ENCODE measurements around the gene MBP.

The MBP gene

DNA sequence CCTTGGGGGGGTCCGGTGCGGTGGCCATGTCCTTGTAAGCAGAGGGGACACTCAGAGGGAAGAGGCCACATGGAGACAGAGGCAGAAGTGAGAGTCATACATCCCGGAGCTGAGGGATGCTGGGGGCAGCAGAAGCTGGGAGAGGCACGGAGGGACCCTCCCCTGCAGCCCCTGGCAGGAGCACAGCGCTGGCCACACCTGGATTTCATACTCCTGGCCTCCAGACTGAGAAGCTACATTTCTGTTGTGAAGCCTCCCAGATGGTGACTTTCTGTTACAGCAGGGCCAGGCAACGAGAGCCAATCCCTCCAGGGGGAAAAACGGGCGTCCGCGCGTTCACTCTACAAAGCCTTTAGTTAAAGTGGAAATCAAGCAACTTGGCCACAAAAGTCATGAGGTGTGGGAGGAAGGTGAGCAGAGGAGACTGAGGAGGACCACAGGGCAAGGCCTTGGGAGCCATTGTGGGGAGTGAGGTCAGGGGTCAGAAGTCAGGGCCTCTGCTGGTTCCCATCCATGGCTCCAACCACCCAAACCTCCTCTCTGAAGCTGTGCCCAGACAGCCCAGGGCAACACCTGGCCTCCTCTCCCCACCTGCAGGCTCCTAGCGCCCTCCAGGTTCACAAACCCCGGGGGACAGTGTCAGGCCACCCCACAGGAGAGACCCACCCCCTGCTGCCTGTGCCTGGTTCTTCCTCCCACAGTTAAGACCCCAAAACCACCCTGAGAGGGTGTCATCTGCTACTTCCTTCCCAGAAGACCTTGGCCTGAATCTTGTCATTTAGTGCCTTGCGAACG lies 4.5 kb upstream of the MBP start:
- TF ChIP-seq FOXM1 (IDR thresholded peaks at IDR 0.05; ENCODE audit: borderline replicate concordance, low read depth): no peak
- TF ChIP-seq RAD21 (IDR thresholded peaks at IDR 0.05; ENCODE audit: low read depth): no peak
- TF ChIP-seq, protein P1, sequence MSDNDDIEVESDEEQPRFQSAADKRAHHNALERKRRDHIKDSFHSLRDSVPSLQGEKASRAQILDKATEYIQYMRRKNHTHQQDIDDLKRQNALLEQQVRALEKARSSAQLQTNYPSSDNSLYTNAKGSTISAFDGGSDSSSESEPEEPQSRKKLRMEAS (IDR thresholded peaks at IDR 0.05): no peak
- TF ChIP-seq CREB1 (IDR thresholded peaks at IDR 0.05; ENCODE audit: low read depth): no peak
- TF ChIP-seq, protein P2, sequence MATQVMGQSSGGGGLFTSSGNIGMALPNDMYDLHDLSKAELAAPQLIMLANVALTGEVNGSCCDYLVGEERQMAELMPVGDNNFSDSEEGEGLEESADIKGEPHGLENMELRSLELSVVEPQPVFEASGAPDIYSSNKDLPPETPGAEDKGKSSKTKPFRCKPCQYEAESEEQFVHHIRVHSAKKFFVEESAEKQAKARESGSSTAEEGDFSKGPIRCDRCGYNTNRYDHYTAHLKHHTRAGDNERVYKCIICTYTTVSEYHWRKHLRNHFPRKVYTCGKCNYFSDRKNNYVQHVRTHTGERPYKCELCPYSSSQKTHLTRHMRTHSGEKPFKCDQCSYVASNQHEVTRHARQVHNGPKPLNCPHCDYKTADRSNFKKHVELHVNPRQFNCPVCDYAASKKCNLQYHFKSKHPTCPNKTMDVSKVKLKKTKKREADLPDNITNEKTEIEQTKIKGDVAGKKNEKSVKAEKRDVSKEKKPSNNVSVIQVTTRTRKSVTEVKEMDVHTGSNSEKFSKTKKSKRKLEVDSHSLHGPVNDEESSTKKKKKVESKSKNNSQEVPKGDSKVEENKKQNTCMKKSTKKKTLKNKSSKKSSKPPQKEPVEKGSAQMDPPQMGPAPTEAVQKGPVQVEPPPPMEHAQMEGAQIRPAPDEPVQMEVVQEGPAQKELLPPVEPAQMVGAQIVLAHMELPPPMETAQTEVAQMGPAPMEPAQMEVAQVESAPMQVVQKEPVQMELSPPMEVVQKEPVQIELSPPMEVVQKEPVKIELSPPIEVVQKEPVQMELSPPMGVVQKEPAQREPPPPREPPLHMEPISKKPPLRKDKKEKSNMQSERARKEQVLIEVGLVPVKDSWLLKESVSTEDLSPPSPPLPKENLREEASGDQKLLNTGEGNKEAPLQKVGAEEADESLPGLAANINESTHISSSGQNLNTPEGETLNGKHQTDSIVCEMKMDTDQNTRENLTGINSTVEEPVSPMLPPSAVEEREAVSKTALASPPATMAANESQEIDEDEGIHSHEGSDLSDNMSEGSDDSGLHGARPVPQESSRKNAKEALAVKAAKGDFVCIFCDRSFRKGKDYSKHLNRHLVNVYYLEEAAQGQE (IDR thresholded peaks at IDR 0.05; ENCODE audit: low read depth): no peak

DNA sequence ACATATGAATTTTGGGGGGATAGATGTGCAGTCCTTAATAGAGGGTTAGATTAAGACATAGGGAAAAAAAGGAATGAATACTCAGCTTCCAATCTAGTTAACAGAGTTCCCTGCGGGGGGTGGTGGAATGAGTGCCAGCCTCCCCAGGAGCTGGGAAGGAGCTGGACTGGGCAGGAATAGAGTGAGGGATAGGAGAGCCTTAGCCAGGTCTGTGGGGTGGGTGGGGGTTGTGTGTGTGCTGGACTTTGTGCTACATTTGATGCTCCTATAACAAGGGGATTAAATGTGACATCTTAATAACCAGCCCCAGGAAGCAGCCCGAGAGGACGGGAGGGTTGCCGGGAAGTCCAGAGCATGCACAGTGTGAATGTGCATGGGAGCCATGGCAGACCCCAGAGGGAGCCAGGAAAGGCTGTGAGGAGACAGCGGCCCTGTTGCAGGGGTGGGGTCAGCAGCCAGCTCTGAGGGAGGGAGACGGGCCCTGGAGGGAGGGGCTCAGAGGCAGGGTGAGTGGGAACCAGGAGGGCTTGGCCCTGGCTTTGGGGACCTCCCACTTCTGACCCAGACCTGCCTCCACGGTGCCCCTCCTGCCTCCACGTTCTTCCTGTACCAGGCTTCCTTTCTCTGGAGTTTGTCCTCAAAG lies 3.6 kb upstream of the MBP start:
- TF ChIP-seq, protein P1 (IDR thresholded peaks at IDR 0.05): no peak
- TF ChIP-seq TAF1 (IDR thresholded peaks at IDR 0.05; ENCODE audit: low read depth): no peak
- TF ChIP-seq TEAD4 (IDR thresholded peaks at IDR 0.05): no peak
- TF ChIP-seq, protein P3, sequence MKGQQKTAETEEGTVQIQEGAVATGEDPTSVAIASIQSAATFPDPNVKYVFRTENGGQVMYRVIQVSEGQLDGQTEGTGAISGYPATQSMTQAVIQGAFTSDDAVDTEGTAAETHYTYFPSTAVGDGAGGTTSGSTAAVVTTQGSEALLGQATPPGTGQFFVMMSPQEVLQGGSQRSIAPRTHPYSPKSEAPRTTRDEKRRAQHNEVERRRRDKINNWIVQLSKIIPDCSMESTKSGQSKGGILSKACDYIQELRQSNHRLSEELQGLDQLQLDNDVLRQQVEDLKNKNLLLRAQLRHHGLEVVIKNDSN (IDR thresholded peaks at IDR 0.05): no peak
- TF ChIP-seq CREB1 (IDR thresholded peaks at IDR 0.05; ENCODE audit: low read depth): no peak
- TF ChIP-seq TCF12 (IDR thresholded peaks at IDR 0.05; ENCODE audit: low read depth): no peak
- TF ChIP-seq EP300 (IDR thresholded peaks at IDR 0.05; ENCODE audit: borderline replicate concordance): no peak
- TF ChIP-seq RAD21 (IDR thresholded peaks at IDR 0.05; ENCODE audit: low read depth): no peak
- TF ChIP-seq ZBTB7A (IDR thresholded peaks at IDR 0.05; ENCODE audit: low read depth): no peak
- no peak for TF ChIP-seq CEBPB (IDR thresholded peaks at IDR 0.05)
- TF ChIP-seq YY1 (IDR thresholded peaks at IDR 0.05; ENCODE audit: low read depth): no peak
- no peak for TF ChIP-seq NFIC (IDR thresholded peaks at IDR 0.05)
- TF ChIP-seq EGR1 (IDR thresholded peaks at IDR 0.05): no peak
- no peak for TF ChIP-seq FOXM1 (IDR thresholded peaks at IDR 0.05; ENCODE audit: borderline replicate concordance, low read depth)

DNA sequence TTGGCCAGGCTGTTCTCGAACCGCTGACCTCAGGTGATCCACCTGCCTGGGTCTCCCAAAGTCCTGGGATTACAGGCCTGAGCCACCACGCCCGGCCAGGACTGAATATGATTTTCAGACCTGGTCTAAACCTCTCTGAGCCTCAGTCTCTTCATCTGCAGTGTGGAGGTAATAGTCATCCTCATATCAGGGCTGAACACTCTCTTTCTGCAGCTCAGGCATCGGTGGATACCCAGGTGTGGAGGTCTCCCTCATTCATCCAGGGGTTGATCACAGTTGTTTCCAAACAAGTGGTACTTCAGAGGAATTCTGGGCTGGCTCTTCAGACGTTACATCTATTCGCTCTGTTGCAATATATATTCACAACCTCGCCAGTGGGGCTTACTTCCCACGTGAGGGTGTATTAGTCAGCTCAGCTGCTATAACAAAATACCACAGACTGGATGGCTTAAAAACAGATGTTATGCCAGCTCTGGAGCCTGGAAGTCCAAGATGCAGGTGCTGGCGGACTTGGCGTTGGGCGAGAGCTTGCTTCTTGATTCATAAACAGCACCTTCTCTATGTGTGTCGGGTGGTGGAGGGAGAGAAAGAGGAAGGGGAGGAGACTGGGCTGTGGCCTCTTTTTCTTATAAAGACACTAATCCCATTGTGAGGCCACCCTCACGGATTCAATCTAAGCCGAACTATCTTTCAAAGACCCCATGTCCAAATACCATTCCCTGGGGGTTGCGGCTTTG lies 2.9 kb upstream of the MBP start:
- TF ChIP-seq CEBPB (IDR thresholded peaks at IDR 0.05): no peak
- no peak for TF ChIP-seq FOXM1 (IDR thresholded peaks at IDR 0.05; ENCODE audit: borderline replicate concordance, low read depth)
- no peak for TF ChIP-seq ZBTB7A (IDR thresholded peaks at IDR 0.05; ENCODE audit: low read depth)
- TF ChIP-seq YY1 (IDR thresholded peaks at IDR 0.05; ENCODE audit: low read depth): no peak
- TF ChIP-seq, protein P3 (IDR thresholded peaks at IDR 0.05): no peak
- TF ChIP-seq, protein P1 (IDR thresholded peaks at IDR 0.05): no peak
- no peak for TF ChIP-seq CREB1 (IDR thresholded peaks at IDR 0.05; ENCODE audit: low read depth)
- TF ChIP-seq NFIC (IDR thresholded peaks at IDR 0.05): no peak
- TF ChIP-seq TEAD4 (IDR thresholded peaks at IDR 0.05): no peak
- no peak for TF ChIP-seq EGR1 (IDR thresholded peaks at IDR 0.05)
- no peak for TF ChIP-seq EP300 (IDR thresholded peaks at IDR 0.05; ENCODE audit: borderline replicate concordance)
- no peak for TF ChIP-seq RAD21 (IDR thresholded peaks at IDR 0.05; ENCODE audit: low read depth)

DNA sequence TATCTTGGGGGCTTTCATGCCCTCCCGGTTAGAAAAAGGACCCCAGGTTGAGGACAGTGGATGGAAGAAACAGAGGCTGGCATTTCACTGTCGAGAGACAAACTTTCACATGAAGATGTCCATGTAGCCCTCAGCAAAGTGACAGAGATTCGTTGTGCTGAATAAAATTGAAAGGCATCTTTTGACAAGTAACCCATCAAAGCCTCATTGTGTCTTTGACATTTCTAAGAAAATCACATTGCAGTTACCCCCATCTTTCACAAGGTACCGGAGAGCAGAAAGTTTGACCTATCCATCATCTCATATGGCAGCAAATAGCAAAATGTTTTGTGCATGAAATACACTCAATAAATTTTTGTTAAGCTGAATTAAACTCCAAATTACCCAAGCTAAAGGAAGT lies 2.0 kb upstream of the MBP start:
- TF ChIP-seq EGR1 (IDR thresholded peaks at IDR 0.05) (no peak), ZBTB7A (IDR thresholded peaks at IDR 0.05; ENCODE audit: low read depth) (no peak), YY1 (IDR thresholded peaks at IDR 0.05; ENCODE audit: low read depth) (no peak), TCF12 (IDR thresholded peaks at IDR 0.05; ENCODE audit: low read depth) (no peak), CEBPB (IDR thresholded peaks at IDR 0.05) (no peak), EP300 (IDR thresholded peaks at IDR 0.05; ENCODE audit: borderline replicate concordance) (no peak), RAD21 (IDR thresholded peaks at IDR 0.05; ENCODE audit: low read depth) (no peak), CREB1 (IDR thresholded peaks at IDR 0.05; ENCODE audit: low read depth) (no peak), TEAD4 (IDR thresholded peaks at IDR 0.05) (no peak), TAF1 (IDR thresholded peaks at IDR 0.05; ENCODE audit: low read depth) (no peak), FOXM1 (IDR thresholded peaks at IDR 0.05; ENCODE audit: borderline replicate concordance, low read depth) (no peak), NFIC (IDR thresholded peaks at IDR 0.05) (no peak)
- TF ChIP-seq, protein P1 (IDR thresholded peaks at IDR 0.05): no peak
- TF ChIP-seq, protein P2 (IDR thresholded peaks at IDR 0.05; ENCODE audit: low read depth): no peak
- TF ChIP-seq, protein P3 (IDR thresholded peaks at IDR 0.05): no peak
